HepG2 (cell line): Measurements from ENCODE around the gene RUNDC1. TPM values are rescaled to one million over a fixed set of nuclear protein-coding genes. Genes with fewer than 3 reads are reported as not detected.

Source experiments
- RFX5 ChIP-seq: IDR thresholded peaks from 2 replicates; pipeline ENCODE4 v1.6.1; 2011; ENCODE audit warnings: low read depth, low read length, improper control_type of control experiment
- ZFP37 ChIP-seq: sonication (generic); formaldehyde crosslinking; IDR thresholded peaks from 2 replicates; pipeline ENCODE4 v1.4.0; 2020; ENCODE audit warnings: missing genetic modification reagents, borderline replicate concordance
- ZFP82 ChIP-seq: sonication (generic); formaldehyde crosslinking; IDR thresholded peaks from 2 replicates; pipeline ENCODE4 v1.5.1; 2020; ENCODE audit warnings: mild to moderate bottlenecking, missing genetic modification reagents, borderline replicate concordance
- polyA plus RNA-seq, 8 experiments: library from polyadenylated mRNA; depleted of rRNA in 3 of 8; stranded (reverse) in 7 of 8; unstranded in 1 of 8; fragments of >200 nt; fragmentation: Illumina TruSeq in 4 of 8; extraction: Trizol in 4 of 8; gene quantifications; 2 replicates each; pipeline versions ENCODE4 v1.2.1 to v1.2.3, GENCODE V29; 2011 to 2016; ENCODE audit warnings: low read depth in 4 of 8, missing spikeins in 1 of 8, mixed read lengths in 1 of 8; ENCODE audit not compliant: insufficient read depth in 1 of 8
- total RNA-seq, 5 experiments: library from RNA; depleted of rRNA; stranded (reverse); fragments of >200 nt; fragmentation: Illumina TruSeq; extraction: Trizol; gene quantifications; 2 replicates each; pipeline ENCODE4 v1.2.3, GENCODE V29; 2016; ENCODE audit warnings: low read depth in 1 of 5
- TF ChIP-seq, protein P1 (sequence below): sonication (generic); formaldehyde crosslinking; IDR thresholded peaks from 2 replicates; pipeline ENCODE4 v1.8.1; 2022; ENCODE audit warnings: low read depth, mild to moderate bottlenecking, missing genetic modification reagents
- TF ChIP-seq, protein P2 (sequence below): IDR thresholded peaks from 2 replicates; pipeline ENCODE4 v1.6.1; 2016
- TF ChIP-seq, protein P3 (sequence below): sonication (generic); formaldehyde crosslinking; conservative IDR thresholded peaks from 2 replicates; pipeline ENCODE4 v1.8.0; 2022; ENCODE audit warnings: missing genetic modification reagents
- TF ChIP-seq, protein P4 (sequence below): sonication (generic); formaldehyde crosslinking; IDR thresholded peaks from 2 replicates; pipeline ENCODE4 v1.4.0; 2020; ENCODE audit warnings: missing genetic modification reagents
- TF ChIP-seq, protein P5 (sequence below): IDR thresholded peaks from 2 replicates; pipeline ENCODE4 v1.4.0; 2020; ENCODE audit warnings: mild to moderate bottlenecking, missing genetic modification reagents

Gene RUNDC1
- total and polyA plus RNA-seq, 2 of the 13 experiments (the other 11 are each of a cell fraction or from before 2014, with no cell fraction given), result 10.3 to 11.4 TPM

DNA sequence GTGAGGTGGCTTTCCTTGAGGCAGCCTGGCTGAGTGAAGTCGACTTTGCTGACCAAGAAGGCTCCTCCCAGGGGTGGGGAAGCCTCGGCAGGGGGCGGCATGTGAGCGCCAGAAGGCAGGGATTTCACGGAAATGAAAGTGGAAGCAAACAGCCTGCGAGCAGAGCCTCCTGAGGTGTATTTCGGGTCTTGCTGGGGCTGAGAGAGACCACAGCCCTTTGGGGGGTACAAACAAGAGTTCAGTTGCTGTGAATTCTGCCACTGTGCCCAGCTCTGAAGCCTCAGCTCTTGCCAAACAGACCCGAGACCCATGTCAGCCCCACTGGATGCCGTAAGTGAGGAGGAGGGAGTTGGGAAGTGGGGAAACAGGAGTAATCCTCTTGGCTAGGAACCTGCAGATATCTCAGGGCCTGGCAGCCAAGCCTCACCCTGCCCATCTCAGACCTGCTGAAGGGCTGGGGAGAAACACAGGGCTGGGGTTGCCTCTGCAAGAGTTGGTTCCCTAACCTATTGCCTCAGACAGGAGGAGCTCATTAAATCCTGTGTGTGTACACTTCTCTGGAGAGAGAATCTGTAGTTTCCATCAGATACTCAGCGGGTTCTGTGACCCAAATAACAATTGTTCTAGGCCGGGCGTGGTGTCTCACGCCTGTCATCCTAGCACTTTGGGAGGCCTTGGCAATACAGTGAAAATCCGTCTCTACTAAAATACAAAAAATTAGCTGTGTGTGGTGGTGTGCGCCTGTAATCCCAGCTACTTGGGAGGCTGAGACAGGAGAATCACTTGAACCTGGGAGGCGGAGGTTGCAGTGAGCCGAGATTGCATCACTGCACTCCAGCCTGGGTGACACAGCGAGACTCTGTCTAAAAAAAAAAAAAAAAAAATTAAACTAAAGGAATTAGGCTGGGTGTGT lies 26.5 kb downstream of the RUNDC1 start, which contains the start of gene IFI35 (continued):
- TF ChIP-seq, protein P1, sequence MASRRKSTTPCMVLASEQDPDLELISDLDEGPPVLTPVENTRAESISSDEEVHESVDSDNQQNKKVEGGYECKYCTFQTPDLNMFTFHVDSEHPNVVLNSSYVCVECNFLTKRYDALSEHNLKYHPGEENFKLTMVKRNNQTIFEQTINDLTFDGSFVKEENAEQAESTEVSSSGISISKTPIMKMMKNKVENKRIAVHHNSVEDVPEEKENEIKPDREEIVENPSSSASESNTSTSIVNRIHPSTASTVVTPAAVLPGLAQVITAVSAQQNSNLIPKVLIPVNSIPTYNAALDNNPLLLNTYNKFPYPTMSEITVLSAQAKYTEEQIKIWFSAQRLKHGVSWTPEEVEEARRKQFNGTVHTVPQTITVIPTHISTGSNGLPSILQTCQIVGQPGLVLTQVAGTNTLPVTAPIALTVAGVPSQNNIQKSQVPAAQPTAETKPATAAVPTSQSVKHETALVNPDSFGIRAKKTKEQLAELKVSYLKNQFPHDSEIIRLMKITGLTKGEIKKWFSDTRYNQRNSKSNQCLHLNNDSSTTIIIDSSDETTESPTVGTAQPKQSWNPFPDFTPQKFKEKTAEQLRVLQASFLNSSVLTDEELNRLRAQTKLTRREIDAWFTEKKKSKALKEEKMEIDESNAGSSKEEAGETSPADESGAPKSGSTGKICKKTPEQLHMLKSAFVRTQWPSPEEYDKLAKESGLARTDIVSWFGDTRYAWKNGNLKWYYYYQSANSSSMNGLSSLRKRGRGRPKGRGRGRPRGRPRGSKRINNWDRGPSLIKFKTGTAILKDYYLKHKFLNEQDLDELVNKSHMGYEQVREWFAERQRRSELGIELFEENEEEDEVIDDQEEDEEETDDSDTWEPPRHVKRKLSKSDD (CRISPR knock-in tag), result no peak
- TF ChIP-seq ZFP37 (CRISPR knock-in tag) (peak; percentile 64; the same call in 1 of the 2 replicates), RFX5 (no peak), ZFP82 (CRISPR knock-in tag) (no peak)
- TF ChIP-seq, protein P2, sequence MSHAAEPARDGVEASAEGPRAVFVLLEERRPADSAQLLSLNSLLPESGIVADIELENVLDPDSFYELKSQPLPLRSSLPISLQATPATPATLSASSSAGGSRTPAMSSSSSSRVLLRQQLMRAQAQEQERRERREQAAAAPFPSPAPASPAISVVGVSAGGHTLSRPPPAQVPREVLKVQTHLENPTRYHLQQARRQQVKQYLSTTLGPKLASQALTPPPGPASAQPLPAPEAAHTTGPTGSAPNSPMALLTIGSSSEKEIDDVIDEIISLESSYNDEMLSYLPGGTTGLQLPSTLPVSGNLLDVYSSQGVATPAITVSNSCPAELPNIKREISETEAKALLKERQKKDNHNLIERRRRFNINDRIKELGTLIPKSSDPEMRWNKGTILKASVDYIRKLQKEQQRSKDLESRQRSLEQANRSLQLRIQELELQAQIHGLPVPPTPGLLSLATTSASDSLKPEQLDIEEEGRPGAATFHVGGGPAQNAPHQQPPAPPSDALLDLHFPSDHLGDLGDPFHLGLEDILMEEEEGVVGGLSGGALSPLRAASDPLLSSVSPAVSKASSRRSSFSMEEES (CRISPR knock-in tag), result no peak
- TF ChIP-seq, protein P3, sequence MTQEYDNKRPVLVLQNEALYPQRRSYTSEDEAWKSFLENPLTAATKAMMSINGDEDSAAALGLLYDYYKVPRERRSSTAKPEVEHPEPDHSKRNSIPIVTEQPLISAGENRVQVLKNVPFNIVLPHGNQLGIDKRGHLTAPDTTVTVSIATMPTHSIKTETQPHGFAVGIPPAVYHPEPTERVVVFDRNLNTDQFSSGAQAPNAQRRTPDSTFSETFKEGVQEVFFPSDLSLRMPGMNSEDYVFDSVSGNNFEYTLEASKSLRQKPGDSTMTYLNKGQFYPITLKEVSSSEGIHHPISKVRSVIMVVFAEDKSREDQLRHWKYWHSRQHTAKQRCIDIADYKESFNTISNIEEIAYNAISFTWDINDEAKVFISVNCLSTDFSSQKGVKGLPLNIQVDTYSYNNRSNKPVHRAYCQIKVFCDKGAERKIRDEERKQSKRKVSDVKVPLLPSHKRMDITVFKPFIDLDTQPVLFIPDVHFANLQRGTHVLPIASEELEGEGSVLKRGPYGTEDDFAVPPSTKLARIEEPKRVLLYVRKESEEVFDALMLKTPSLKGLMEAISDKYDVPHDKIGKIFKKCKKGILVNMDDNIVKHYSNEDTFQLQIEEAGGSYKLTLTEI (CRISPR knock-in tag), result no peak
- TF ChIP-seq, protein P4, sequence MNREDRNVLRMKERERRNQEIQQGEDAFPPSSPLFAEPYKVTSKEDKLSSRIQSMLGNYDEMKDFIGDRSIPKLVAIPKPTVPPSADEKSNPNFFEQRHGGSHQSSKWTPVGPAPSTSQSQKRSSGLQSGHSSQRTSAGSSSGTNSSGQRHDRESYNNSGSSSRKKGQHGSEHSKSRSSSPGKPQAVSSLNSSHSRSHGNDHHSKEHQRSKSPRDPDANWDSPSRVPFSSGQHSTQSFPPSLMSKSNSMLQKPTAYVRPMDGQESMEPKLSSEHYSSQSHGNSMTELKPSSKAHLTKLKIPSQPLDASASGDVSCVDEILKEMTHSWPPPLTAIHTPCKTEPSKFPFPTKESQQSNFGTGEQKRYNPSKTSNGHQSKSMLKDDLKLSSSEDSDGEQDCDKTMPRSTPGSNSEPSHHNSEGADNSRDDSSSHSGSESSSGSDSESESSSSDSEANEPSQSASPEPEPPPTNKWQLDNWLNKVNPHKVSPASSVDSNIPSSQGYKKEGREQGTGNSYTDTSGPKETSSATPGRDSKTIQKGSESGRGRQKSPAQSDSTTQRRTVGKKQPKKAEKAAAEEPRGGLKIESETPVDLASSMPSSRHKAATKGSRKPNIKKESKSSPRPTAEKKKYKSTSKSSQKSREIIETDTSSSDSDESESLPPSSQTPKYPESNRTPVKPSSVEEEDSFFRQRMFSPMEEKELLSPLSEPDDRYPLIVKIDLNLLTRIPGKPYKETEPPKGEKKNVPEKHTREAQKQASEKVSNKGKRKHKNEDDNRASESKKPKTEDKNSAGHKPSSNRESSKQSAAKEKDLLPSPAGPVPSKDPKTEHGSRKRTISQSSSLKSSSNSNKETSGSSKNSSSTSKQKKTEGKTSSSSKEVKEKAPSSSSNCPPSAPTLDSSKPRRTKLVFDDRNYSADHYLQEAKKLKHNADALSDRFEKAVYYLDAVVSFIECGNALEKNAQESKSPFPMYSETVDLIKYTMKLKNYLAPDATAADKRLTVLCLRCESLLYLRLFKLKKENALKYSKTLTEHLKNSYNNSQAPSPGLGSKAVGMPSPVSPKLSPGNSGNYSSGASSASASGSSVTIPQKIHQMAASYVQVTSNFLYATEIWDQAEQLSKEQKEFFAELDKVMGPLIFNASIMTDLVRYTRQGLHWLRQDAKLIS (CRISPR knock-in tag), result no peak
- TF ChIP-seq, protein P5, sequence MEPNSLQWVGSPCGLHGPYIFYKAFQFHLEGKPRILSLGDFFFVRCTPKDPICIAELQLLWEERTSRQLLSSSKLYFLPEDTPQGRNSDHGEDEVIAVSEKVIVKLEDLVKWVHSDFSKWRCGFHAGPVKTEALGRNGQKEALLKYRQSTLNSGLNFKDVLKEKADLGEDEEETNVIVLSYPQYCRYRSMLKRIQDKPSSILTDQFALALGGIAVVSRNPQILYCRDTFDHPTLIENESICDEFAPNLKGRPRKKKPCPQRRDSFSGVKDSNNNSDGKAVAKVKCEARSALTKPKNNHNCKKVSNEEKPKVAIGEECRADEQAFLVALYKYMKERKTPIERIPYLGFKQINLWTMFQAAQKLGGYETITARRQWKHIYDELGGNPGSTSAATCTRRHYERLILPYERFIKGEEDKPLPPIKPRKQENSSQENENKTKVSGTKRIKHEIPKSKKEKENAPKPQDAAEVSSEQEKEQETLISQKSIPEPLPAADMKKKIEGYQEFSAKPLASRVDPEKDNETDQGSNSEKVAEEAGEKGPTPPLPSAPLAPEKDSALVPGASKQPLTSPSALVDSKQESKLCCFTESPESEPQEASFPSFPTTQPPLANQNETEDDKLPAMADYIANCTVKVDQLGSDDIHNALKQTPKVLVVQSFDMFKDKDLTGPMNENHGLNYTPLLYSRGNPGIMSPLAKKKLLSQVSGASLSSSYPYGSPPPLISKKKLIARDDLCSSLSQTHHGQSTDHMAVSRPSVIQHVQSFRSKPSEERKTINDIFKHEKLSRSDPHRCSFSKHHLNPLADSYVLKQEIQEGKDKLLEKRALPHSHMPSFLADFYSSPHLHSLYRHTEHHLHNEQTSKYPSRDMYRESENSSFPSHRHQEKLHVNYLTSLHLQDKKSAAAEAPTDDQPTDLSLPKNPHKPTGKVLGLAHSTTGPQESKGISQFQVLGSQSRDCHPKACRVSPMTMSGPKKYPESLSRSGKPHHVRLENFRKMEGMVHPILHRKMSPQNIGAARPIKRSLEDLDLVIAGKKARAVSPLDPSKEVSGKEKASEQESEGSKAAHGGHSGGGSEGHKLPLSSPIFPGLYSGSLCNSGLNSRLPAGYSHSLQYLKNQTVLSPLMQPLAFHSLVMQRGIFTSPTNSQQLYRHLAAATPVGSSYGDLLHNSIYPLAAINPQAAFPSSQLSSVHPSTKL, result peak; percentile 55
